NT2/D1 (cell line): ENCODE measurements around the gene COP1.

Experiments used
- DNase-seq: peaks from one replicate; pipeline ENCODE4 v3.0.0-alpha.2; 2011; ENCODE audit warnings: low read depth, low spot score
- H3K27me3 ChIP-seq: 2 replicates; pipeline ENCODE4 v1.6.0; 2011; ENCODE audit warnings: mild to moderate bottlenecking; ENCODE audit not compliant: insufficient read length, insufficient read depth
- H3K36me3 ChIP-seq: 2 replicates; pipeline ENCODE4 v1.6.1; 2011; ENCODE audit warnings: mild to moderate bottlenecking, low read length, mixed read lengths; ENCODE audit not compliant: insufficient read depth, insufficient read length
- H3K4me1 ChIP-seq: 2 replicates; pipeline ENCODE4 v1.5.1; 2011; ENCODE audit not compliant: insufficient read depth, insufficient read length
- H3K4me3 ChIP-seq: 2 replicates; pipeline ENCODE4 v1.5.1; 2011; ENCODE audit warnings: low read depth; ENCODE audit not compliant: insufficient read length
- H3K9ac ChIP-seq: 2 replicates; pipeline ENCODE4 v1.6.0; 2011; ENCODE audit warnings: low read depth; ENCODE audit not compliant: insufficient read length
- H3K9me3 ChIP-seq: 2 replicates; pipeline ENCODE4 v1.5.1; 2011; ENCODE audit warnings: mild to moderate bottlenecking, low read length; ENCODE audit not compliant: insufficient read depth
- SUZ12 ChIP-seq: IDR thresholded peaks from 2 replicates; pipeline ENCODE4 v1.6.1; 2011; ENCODE audit not compliant: insufficient read length, insufficient read depth; ENCODE audit errors: extremely low read depth
- YY1 ChIP-seq: IDR thresholded peaks from 2 replicates; pipeline ENCODE4 v1.6.1; 2011; ENCODE audit not compliant: insufficient read length, insufficient read depth
- ZNF274 ChIP-seq: IDR thresholded peaks from 2 replicates; pipeline ENCODE4 v1.6.1; 2011; ENCODE audit warnings: mild to moderate bottlenecking, low read depth, low read length

Gene COP1

GRCh38 chr1:176134666-176135065 lies 72.4 kb downstream of the COP1 start:
- H3K9ac ChIP-seq: no peak overlapping the region
- H3K4me3 ChIP-seq: no peak overlapping the region
- no peaks in the 10 kb centered on the region for H3K27me3 ChIP-seq
- peaks cover 12% of the 10 kb centered on the region for H3K36me3 ChIP-seq
- H3K9me3 ChIP-seq: no peaks in the 10 kb centered on the region
- H3K4me1 ChIP-seq: no peaks in the 10 kb centered on the region
- no peak for DNase-seq
- TF ChIP-seq ZNF274 (no peak), YY1 (no peak), SUZ12 (no peak)

GRCh38 chr1:176122282-176122681 lies 84.8 kb downstream of the COP1 start:
- DNase-seq: no peak
- H3K4me1 ChIP-seq: no peaks in the 10 kb centered on the region
- TF ChIP-seq SUZ12 (no peak), ZNF274 (no peak)
- no peak overlapping the region for H3K4me3 ChIP-seq
- no peaks in the 10 kb centered on the region for H3K27me3 ChIP-seq
- H3K9ac ChIP-seq: no peak overlapping the region
- H3K36me3 ChIP-seq: peaks cover 3% of the 10 kb centered on the region
- peaks cover 20% of the 10 kb centered on the region for H3K9me3 ChIP-seq

GRCh38 chr1:176119549-176119948 lies 87.5 kb downstream of the COP1 start:
- peaks cover 8% of the 10 kb centered on the region for H3K36me3 ChIP-seq
- TF ChIP-seq ZNF274 (no peak), SUZ12 (no peak), YY1 (no peak)
- H3K4me3 ChIP-seq: no peak overlapping the region
- DNase-seq: no peak
- H3K27me3 ChIP-seq: no peaks in the 10 kb centered on the region
- no peak overlapping the region for H3K9ac ChIP-seq
- no peaks in the 10 kb centered on the region for H3K4me1 ChIP-seq
- H3K9me3 ChIP-seq: peaks cover 20% of the 10 kb centered on the region

- Histone ChIP-seq H3K9me3 (peaks cover 20% of the 10 kb centered on the region), H3K27me3 (no peaks in the 10 kb centered on the region), H3K9ac (no peak overlapping the region), H3K4me3 (no peak overlapping the region), H3K36me3 (peaks cover 8% of the 10 kb centered on the region), H3K4me1 (no peaks in the 10 kb centered on the region)
- DNase-seq: no peak
- TF ChIP-seq YY1: no peak
- TF ChIP-seq ZNF274: no peak
- TF ChIP-seq SUZ12: no peak
These were observed 88.1 kb downstream of the COP1 start for GRCh38 chr1:176118985-176119384.

GRCh38 chr1:176111835-176112234 lies 95.3 kb downstream of the COP1 start:
- no peaks in the 10 kb centered on the region for H3K27me3 ChIP-seq
- peaks cover 5% of the 10 kb centered on the region for H3K36me3 ChIP-seq
- H3K9me3 ChIP-seq: no peaks in the 10 kb centered on the region
- DNase-seq: no peak
- no peaks in the 10 kb centered on the region for H3K4me1 ChIP-seq
- no peak for TF ChIP-seq SUZ12
- TF ChIP-seq YY1: no peak
- TF ChIP-seq ZNF274: no peak
- H3K9ac ChIP-seq: no peak overlapping the region
- H3K4me3 ChIP-seq: no peak overlapping the region

- H3K4me1 ChIP-seq: no peaks in the 10 kb centered on the region
- H3K27me3 ChIP-seq: no peaks in the 10 kb centered on the region
- DNase-seq: no peak
- H3K4me3 ChIP-seq: no peak overlapping the region
- no peaks in the 10 kb centered on the region for H3K9me3 ChIP-seq
- peaks cover 10% of the 10 kb centered on the region for H3K36me3 ChIP-seq
- no peak for TF ChIP-seq SUZ12
- no peak for TF ChIP-seq YY1
- TF ChIP-seq ZNF274: no peak
- H3K9ac ChIP-seq: no peak overlapping the region
These were observed 96.9 kb downstream of the COP1 start for GRCh38 chr1:176110203-176110602.

GRCh38 chr1:176102768-176103350 lies 104.2 kb downstream of the COP1 start:
- Histone ChIP-seq H3K4me1 (no peaks in the 10 kb centered on the region), H3K36me3 (peaks cover 34% of the 10 kb centered on the region), H3K9ac (no peak overlapping the region), H3K4me3 (no peak overlapping the region), H3K27me3 (no peaks in the 10 kb centered on the region), H3K9me3 (peaks cover 41% of the 10 kb centered on the region)
- TF ChIP-seq ZNF274 (no peak), SUZ12 (no peak), YY1 (no peak)
- DNase-seq: no peak
